HCT116 (cell line): ENCODE data around the gene MAML2. TPM values are rescaled to one million over a fixed set of nuclear protein-coding genes. Genes with fewer than 3 reads are reported as not detected.

ENCODE experiments used
- ATAC-seq: fragments of 200-7000 bp; cut with Tn5 transposase; 2 replicates; pipeline ENCODE4 v1.9.1; 2020; ENCODE audit warnings: mild to moderate bottlenecking, moderate library complexity
- BruUV-seq: library from RNA; stranded (reverse); fragments of 400-500 nt; replicated peaks from 2 replicates; lab custom pipeline; 2021; lab: Mats Ljungman, UMichigan
- CTCF ChIA-PET: fragments of 300-600 bp; sonication (Branson Sonifier 250); formaldehyde crosslinking; loops from one replicate; lab custom pipeline; 2021; ENCODE audit warnings: antibody characterized with exemption; lab: Charles Lee
- POLR2A ChIA-PET: fragments of 300-600, 350-600 bp; sonication (Branson Sonifier 250); formaldehyde crosslinking; loops from one replicate; lab custom pipeline; 2021; ENCODE audit warnings: antibody characterized with exemption; lab: Charles Lee
- RAD21 ChIA-PET, 2 experiments: fragments of 300-600 bp; sonication (Branson Sonifier 250); formaldehyde crosslinking; loops; one replicate each; lab custom pipeline; 2023; ENCODE audit warnings: low total read pairs in 2 of 2; ENCODE audit not compliant: uncharacterized antibody in 2 of 2, unreplicated experiment in 2 of 2, low non-redundant PET in 1 of 2; lab: Charles Lee
- DNase-seq: peaks from one replicate; pipeline ENCODE4 v3.0.0-alpha.2; 2010; ENCODE audit warnings: low read depth, low spot score
- H2AFZ ChIP-seq: fragments of 200-600 bp; shearing (Covaris generic), sonication (generic); 2 replicates; pipeline ENCODE4 v1.6.1; 2017; ENCODE audit warnings: low read depth, mixed run types, mixed read lengths, antibody characterized with exemption, low read length; ENCODE audit not compliant: poor library complexity, severe bottlenecking
- H3K27ac ChIP-seq: 2 replicates; pipeline ENCODE4 v1.5.1; 2012; ENCODE audit warnings: low read depth, low read length
- H3K27me3 ChIP-seq: fragments of 200-600 bp; sonication (generic); 2 replicates; pipeline ENCODE4 v1.6.1; 2016; ENCODE audit warnings: mixed run types, low read length, mixed read lengths; ENCODE audit not compliant: insufficient read depth
- H3K36me3 ChIP-seq, 2 experiments: fragments of 200-500 bp in 1 of 2; fragments of 200-600 bp in 1 of 2; sonication (Bioruptor generic) in 1 of 2; sonication (generic) in 1 of 2; 2 replicates each; pipeline versions ENCODE4 v1.5.1 to v1.6.1; 2014 to 2016; ENCODE audit warnings: low read length in 2 of 2, inconsistent platforms in 1 of 2, mixed read lengths in 1 of 2, mixed run types in 1 of 2; ENCODE audit not compliant: insufficient read depth in 2 of 2, control insufficient read depth in 1 of 2
- H3K4me1 ChIP-seq, 2 experiments: fragments of 200-600 bp in 1 of 2; sonication (generic) in 1 of 2; 2 replicates each; pipeline versions ENCODE4 v1.5.1 to v1.6.1; 2012 to 2017; ENCODE audit warnings: low read length in 2 of 2, inconsistent platforms in 1 of 2, mild to moderate bottlenecking in 1 of 2, mixed read lengths in 1 of 2, mixed run types in 1 of 2, moderate library complexity in 1 of 2; ENCODE audit not compliant: insufficient read depth in 2 of 2, control insufficient read depth in 1 of 2
- H3K4me2 ChIP-seq: fragments of 200-600 bp; sonication (generic); 2 replicates; pipeline ENCODE4 v1.6.1; 2017; ENCODE audit warnings: mixed run types, low read length, mixed read lengths
- H3K4me3 ChIP-seq, 2 experiments: fragments of 200-600 bp in 1 of 2; sonication (generic) in 1 of 2; replicated peaks in 1 of 2; 2 replicates each; pipeline ENCODE4 v1.5.1; 2011 to 2016; ENCODE audit warnings: low read length in 2 of 2, control low read depth in 1 of 2, low read depth in 1 of 2, mild to moderate bottlenecking in 1 of 2, mixed read lengths in 1 of 2, mixed run types in 1 of 2
- H3K79me2 ChIP-seq: fragments of 200-600 bp; sonication (generic); 2 replicates; pipeline ENCODE4 v1.6.1; 2017; ENCODE audit warnings: mild to moderate bottlenecking, mixed run types, low read length, moderate library complexity, mixed read lengths; ENCODE audit not compliant: insufficient read depth
- H3K9ac ChIP-seq: fragments of 200-600 bp; sonication (generic); 2 replicates; pipeline ENCODE4 v1.6.1; 2016; ENCODE audit warnings: low read length, mixed read lengths
- H3K9me2 ChIP-seq: fragments of 200-600 bp; sonication (generic), shearing (Covaris generic); 2 replicates; pipeline ENCODE4 v1.6.1; 2017; ENCODE audit warnings: mixed run types, mild to moderate bottlenecking, moderate library complexity; ENCODE audit not compliant: insufficient read depth
- H3K9me3 ChIP-seq, 2 experiments: fragments of 200-500 bp in 1 of 2; fragments of 200-600 bp in 1 of 2; sonication (Bioruptor generic) in 1 of 2; sonication (generic) in 1 of 2; 2 replicates each; pipeline ENCODE4 v1.6.1; 2014 to 2017; ENCODE audit warnings: low read length in 2 of 2, mixed read lengths in 2 of 2, inconsistent platforms in 1 of 2, low read depth in 1 of 2, mild to moderate bottlenecking in 1 of 2, mixed run types in 1 of 2, moderate library complexity in 1 of 2; ENCODE audit not compliant: control insufficient read depth in 1 of 2, insufficient read depth in 1 of 2
- H4K20me1 ChIP-seq: fragments of 200-600 bp; sonication (generic), shearing (Covaris generic); 2 replicates; pipeline ENCODE4 v1.6.1; 2017; ENCODE audit warnings: mixed run types, mild to moderate bottlenecking, moderate library complexity; ENCODE audit not compliant: insufficient read depth
- CBX3 ChIP-seq: IDR thresholded peaks from 2 replicates; pipeline ENCODE4 v1.6.1; 2012; ENCODE audit warnings: low read depth
- CEBPB ChIP-seq: IDR thresholded peaks from 2 replicates; pipeline ENCODE4 v1.6.1; 2012; ENCODE audit warnings: low read depth
- EGR1 ChIP-seq: IDR thresholded peaks from 2 replicates; pipeline ENCODE4 v1.6.1; 2012; ENCODE audit warnings: low read depth
- ELF1 ChIP-seq: IDR thresholded peaks from 2 replicates; pipeline ENCODE4 v1.6.1; 2012; ENCODE audit warnings: low read depth, borderline replicate concordance
- EZH2 ChIP-seq: fragments of 200-600 bp; sonication (generic); IDR thresholded peaks from 2 replicates; pipeline ENCODE4 v1.6.1; 2017; ENCODE audit warnings: antibody characterized with exemption, mixed run types
- FOSL1 ChIP-seq: IDR thresholded peaks from 2 replicates; pipeline ENCODE4 v1.6.1; 2012; ENCODE audit warnings: low read depth
- MAX ChIP-seq: IDR thresholded peaks from 2 replicates; pipeline ENCODE4 v1.6.1; 2012
- POLR2A ChIP-seq: IDR thresholded peaks from 2 replicates; pipeline ENCODE4 v1.7.0; 2011; ENCODE audit warnings: borderline replicate concordance; ENCODE audit not compliant: insufficient read depth, insufficient read length; ENCODE audit errors: extremely low read depth
- POLR2AphosphoS5 ChIP-seq: IDR thresholded peaks from 2 replicates; pipeline ENCODE4 v1.6.1; 2011; ENCODE audit warnings: mild to moderate bottlenecking, low read depth, low read length, moderate library complexity
- RAD21 ChIP-seq: IDR thresholded peaks from 2 replicates; pipeline ENCODE4 v1.6.1; 2012; ENCODE audit warnings: low read depth, mild to moderate bottlenecking
- REST ChIP-seq: IDR thresholded peaks from 2 replicates; pipeline ENCODE4 v1.6.1; 2012; ENCODE audit warnings: low read depth
- SP1 ChIP-seq: IDR thresholded peaks from 2 replicates; pipeline ENCODE4 v1.6.1; 2012; ENCODE audit warnings: low read depth
- SRF ChIP-seq: IDR thresholded peaks from 2 replicates; pipeline ENCODE4 v1.6.1; 2012; ENCODE audit warnings: low read depth
- TCF7L2 ChIP-seq: IDR thresholded peaks from 2 replicates; pipeline ENCODE4 v1.7.0; 2011; ENCODE audit warnings: borderline replicate concordance, inconsistent platforms; ENCODE audit not compliant: insufficient read depth, insufficient read length; ENCODE audit errors: extremely low read depth
- YY1 ChIP-seq: IDR thresholded peaks from 2 replicates; pipeline ENCODE4 v1.6.1; 2011; ENCODE audit warnings: low read length, low read depth, moderate library complexity, mild to moderate bottlenecking; ENCODE audit not compliant: insufficient replicate concordance; ENCODE audit errors: extremely low read depth
- ZFX ChIP-seq: fragments of 450-650 bp; IDR thresholded peaks from 2 replicates; pipeline ENCODE4 v1.6.1; 2017
- ZNF274 ChIP-seq: fragments of 200-500 bp; sonication (Bioruptor generic); IDR thresholded peaks from 2 replicates; pipeline ENCODE4 v1.6.1; 2014; ENCODE audit warnings: mild to moderate bottlenecking, low read depth, low read length, inconsistent platforms
- intact Hi-C: fragments of 100-400 bp; cut with micrococcal nuclease; formaldehyde crosslinking; loops from 2 replicates; pipeline ENCODE4 v1.10.0; 2022
- total RNA-seq: library from RNA; stranded (reverse); gene quantifications from one replicate; pipeline ENCODE4 v1.2.1, GENCODE V29; 2021; ENCODE audit not compliant: unreplicated experiment

Gene MAML2
- total RNA-seq, 1 experiment from 2014 or later = 2.6 TPM

GRCh38 chr11:96098511-96099241 lies 244.3 kb downstream of the MAML2 start:
- Histone ChIP-seq H3K27ac (no peak overlapping the region), H3K9me3 (no peaks in the 10 kb centered on the region), H3K9me2 (no peaks in the 10 kb centered on the region), H3K9ac (no peak overlapping the region)
- intact Hi-C loops = no loop called here
- DNase-seq = no peak
- TF ChIP-seq CEBPB = peak; percentile 62
- no peak for TF ChIP-seq TCF7L2
- TF ChIP-seq ZFX = no peak
- TF ChIP-seq, all 23 proteins: peak for 1
- no peak for ATAC-seq
- H3K4me2 ChIP-seq = peak overlapping the region; percentile 11; the same call in 1 of the 2 replicates
- ChIA-PET POLR2A (no interaction called here), CTCF (no interaction called here), RAD21 (no interaction called here)
- H3K79me2 ChIP-seq = no peaks in the 10 kb centered on the region
- BruUV-seq = no TSS peak
- H3K4me3 ChIP-seq = no peak overlapping the region
- H3K36me3 ChIP-seq = no peaks in the 10 kb centered on the region
- H4K20me1 ChIP-seq = no peaks in the 10 kb centered on the region
- H2AFZ ChIP-seq = no peak overlapping the region
- H3K4me1 ChIP-seq = peaks cover 13 to 37% of the 10 kb centered on the region in 2 experiments; a peak in 3 of 4 replicates
- H3K27me3 ChIP-seq = no peaks in the 10 kb centered on the region

DNA sequence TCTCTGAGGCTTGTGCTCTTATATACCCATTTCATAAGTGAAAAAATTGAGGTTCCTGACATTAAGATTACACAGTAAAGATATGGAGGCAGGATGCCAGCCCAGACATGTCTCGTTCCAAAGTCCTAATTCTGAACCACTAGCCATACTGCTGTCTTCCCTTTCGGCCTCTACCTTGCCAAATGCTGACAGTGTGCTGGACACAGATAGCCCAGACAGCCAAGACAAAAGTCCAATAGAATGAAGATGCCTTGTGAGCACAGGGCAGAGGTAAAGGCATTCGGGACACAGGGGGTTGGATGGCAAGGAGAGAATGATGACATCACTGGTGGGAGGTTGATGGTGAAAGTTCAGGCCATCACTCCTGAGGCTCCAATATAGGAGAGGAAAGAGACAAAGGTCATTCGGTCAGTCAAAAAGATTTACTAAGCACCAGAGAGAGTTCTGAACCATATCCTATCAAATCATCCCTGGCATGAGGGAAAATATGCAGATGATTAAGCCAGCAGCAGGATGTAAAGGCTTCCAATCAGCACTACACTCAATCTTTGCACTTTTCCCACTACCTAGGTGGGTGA lies 245.1 kb downstream of the MAML2 start:
- H4K20me1 ChIP-seq = no peaks in the 10 kb centered on the region
- H3K4me2 ChIP-seq = peak overlapping the region; percentile 11; the same call in 1 of the 2 replicates
- ATAC-seq (no peak), DNase-seq (no peak)
- no peaks in the 10 kb centered on the region for H3K9me2 ChIP-seq
- BruUV-seq = no TSS peak
- CTCF ChIA-PET = no interaction called here
- intact Hi-C loops = no loop called here
- H3K4me3 ChIP-seq = no peak overlapping the region
- RAD21 ChIA-PET = no interaction called here
- H3K27me3 ChIP-seq = no peaks in the 10 kb centered on the region
- POLR2A ChIA-PET = no interaction called here
- H2AFZ ChIP-seq = no peak overlapping the region
- no peaks in the 10 kb centered on the region for H3K79me2 ChIP-seq
- no peak overlapping the region for H3K27ac ChIP-seq
- no peaks in the 10 kb centered on the region for H3K36me3 ChIP-seq
- H3K9me3 ChIP-seq = no peaks in the 10 kb centered on the region
- peaks cover 13 to 35% of the 10 kb centered on the region in 2 experiments; a peak in 3 of 4 replicates for H3K4me1 ChIP-seq
- no peak overlapping the region for H3K9ac ChIP-seq
- TF ChIP-seq FOSL1 = no peak
- no peak for TF ChIP-seq REST
- TF ChIP-seq ZFX = no peak
- TF ChIP-seq TCF7L2 = no peak
- TF ChIP-seq ELF1 = no peak
- TF ChIP-seq EZH2 = no peak
- TF ChIP-seq YY1 = no peak
- TF ChIP-seq POLR2A = no peak
- TF ChIP-seq CEBPB = no peak
- TF ChIP-seq SRF = no peak
- no peak for TF ChIP-seq RAD21
- TF ChIP-seq POLR2AphosphoS5 = no peak
- TF ChIP-seq MAX = no peak
- no peak for TF ChIP-seq CBX3
- TF ChIP-seq EGR1 = no peak
- no peak for TF ChIP-seq ZNF274
- TF ChIP-seq SP1 = no peak
